GM19351 (cell line): Measurements from ENCODE around the gene ARMC7.
"Not testable (repeated sequence)": the region's sequence is repeated elsewhere in the genome, so short reads cannot be mapped to it uniquely, and the experiment has no call there.

Experiments used
- ATAC-seq: cut with Tn5 transposase; IDR thresholded peaks from one replicate; pipeline ENCODE4 v1.9.1; 2021; ENCODE audit warnings: mild to moderate bottlenecking, moderate library complexity; ENCODE audit not compliant: unreplicated experiment

The ARMC7 gene

DNA sequence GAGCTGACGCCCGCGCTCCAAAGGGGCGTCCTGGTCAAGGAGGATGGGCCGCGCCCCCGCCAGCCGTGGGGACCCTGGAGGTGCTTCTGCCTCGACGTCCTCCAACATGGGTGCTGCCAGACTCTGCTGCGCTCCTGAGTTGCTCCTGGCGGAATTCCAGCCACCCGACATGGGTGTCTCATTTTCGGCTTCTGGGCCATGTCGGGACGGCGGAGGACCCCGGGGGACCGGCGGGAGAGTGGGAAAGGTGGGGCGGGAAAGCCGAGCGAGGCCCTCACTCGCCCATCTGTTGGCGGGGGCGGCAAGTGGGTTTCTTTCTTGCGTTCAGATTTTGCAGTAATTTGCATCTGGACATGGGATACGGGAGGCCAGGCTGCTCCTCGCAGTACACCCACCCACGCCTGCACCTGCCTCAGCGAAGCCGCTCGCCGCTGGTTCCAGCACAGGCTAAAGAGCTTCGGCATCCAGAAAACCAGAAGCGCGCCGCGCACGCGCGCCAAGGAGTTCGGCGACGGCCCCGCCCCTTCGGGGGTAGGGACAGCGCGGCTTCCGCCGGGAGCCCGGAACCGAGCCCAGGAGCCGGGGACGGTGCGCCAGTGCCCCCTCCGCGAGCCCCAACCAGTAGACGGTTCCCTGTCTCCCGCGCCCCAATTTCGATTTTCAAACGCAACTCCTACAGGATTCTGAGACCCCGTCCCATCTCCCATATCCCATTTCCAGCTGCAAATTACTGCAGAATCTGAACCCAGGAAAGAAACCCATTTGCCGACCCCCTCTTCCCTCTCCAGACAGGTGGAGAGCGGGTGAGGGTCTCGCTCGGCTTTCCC, at the start of gene ARMC7:
ARMC7 (plus strand) TSS at position 563 of the 827 bp plus-strand sequence. CDS start 320 bp downstream, outside the sequence.
- ATAC-seq = peak; percentile 49

DNA sequence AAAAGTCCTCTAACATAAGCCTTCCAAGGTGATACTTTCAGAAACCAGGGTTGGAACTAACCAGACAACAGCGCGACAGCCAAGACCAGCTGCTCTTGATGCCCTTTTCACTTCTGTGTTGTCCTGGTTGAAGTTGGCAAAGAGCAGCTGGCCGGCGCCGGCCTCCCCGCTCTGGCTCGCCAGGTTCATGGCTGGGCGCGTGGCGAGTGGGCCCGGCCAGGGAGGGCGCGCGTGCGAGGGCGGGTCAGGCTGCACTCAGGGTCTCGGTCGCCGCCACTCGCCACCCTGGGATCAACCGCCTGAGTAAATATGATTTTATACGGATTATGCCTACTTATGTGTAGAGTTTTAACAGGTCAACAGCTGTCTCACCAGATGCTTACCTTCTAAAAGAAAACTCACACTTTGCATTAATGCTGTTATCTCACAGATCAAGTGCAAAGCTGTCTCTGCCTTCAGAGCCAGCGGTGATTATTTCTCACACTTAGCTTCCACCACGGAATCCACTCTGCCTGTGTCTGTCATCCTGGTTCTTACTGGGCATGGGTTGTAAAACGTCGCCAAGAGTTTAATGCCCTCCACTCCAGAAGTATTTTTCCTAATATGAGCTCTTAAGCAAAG, 49.2 kb upstream of the ARMC7 start:
- no peak for ATAC-seq

DNA sequence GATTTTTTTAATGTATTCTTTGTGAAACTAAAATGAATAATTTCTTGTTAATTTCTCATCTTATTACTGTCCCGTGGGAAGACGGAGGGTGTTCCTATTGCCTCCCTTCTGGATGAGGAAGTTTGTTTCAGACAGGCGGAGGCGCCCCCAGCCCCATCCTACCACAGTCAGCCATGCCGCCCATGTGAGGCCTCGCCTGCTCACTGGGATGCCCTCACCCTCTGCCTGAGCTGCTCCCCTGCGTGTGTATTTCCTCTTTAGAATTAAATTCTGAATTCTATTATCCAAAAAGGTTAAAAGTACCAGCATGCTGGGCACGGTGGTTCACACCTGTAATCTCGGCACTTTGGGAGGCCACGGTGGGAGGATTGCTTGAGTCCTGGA, 48.7 kb upstream of the ARMC7 start:
- no peak for ATAC-seq

DNA sequence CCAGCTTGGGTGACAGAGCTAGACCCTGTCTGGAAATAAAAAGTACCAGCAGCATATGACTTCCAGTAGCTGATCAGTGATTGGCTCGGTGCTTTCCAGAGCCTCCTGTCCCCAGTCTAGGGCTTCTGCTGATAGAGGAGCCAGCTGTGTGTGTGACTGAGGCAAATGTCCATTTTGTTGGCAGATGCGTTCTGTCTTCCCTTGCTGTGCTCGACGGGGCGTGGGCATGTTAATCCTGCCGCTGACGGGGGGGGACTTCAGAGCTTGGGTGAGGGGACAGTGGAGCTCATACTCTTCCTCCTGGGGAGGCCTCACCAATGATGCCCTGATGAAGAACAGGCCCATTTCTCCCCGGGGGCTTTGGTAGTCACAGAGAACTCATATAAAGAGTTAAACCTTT, 48.2 kb upstream of the ARMC7 start:
- ATAC-seq = no peak

- ATAC-seq = no peak
These were observed 46.6 kb upstream of the ARMC7 start for GRCh38 chr17:75063201-75063600.

DNA sequence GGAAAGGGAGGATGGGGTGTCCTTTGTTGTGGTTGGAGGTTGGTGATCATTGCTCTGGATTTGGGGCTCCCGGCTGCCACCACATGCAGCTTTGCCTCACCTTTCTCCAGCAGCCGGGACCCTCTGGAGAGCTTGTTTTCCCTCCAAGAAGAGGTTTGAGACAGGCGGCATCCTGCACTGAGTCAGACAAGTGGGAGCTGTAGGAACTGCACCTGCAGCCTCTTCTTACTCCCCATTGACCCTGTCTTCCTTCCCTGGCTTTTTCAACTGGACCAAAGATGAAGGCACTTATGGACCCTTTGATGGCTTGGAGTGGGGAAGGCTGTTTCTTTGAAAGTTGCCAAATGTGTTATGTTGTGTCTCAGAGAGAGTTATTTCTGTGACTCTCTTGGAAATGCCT, 46.1 kb upstream of the ARMC7 start:
- ATAC-seq = no peak

DNA sequence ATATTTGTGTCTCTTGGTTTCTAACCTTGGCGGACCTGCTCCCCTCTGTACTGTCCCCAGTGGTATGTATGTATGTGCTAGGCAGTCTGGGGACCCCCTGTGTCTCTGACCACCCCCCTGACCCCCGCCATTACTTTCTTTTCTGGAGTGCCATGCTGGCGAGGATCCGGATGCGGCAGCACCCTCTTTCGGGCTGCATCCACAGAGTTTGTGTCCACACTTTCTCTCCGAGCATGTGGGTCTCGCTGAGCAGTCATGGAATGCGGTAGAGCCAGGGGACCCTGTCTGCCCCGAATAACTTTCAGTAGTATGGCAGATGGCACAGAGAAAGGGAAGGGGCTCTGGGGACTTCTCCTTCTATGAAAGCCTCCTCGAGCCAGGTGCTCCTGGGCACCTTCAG, 45.7 kb upstream of the ARMC7 start:
- ATAC-seq = no peak

DNA sequence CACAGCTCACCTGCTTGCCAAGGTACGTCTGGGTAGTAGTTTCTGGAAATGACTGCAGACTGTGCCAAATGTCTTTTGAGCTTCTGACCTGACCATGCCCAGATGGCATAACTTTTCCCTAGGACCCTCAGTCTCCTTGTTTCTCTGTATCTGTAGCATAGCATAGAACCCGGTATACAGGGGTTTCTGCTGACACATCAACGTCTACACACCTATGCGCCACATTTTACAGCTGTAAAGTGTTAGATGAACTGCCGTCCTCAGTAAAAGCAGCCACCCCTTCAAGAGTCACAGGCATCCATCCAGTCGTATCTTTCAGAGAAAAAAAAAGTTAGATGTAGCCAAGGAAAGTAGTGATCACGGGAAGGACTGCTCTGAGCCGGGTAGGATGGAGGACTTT, 45.3 kb upstream of the ARMC7 start:
- ATAC-seq = no peak

- ATAC-seq = no peak
These were observed 44.8 kb upstream of the ARMC7 start for GRCh38 chr17:75064867-75065561.

DNA sequence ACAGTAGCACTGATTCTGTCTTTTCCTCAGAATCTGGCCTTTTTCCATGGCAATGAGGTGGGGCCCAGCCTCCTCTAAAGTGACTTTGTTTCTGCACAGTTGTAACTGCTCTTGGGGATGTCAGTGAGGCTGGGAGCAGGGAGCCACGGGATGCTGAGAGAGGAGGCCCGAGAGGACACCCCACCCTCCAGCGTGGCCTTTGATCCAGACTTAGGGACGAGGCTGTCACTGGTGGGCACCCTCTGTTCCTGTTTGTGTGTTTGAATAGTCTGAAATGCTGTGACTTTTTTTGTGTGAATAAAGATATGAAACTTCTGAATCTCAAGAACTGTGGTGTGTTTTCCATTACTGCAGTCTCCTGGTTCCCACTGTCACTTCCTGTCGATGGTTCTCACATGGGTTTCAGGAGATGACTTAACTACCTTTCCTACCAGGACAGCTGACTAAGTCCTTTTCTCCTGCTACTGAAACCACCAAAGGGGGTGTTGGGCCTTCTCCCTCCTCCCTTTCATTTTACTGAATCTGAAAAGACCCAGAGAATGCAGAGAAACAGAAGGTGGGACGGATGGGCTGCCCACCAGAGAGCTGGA, 44.1 kb upstream of the ARMC7 start:
- ATAC-seq = no peak

- ATAC-seq = no peak
These were observed 41.9 kb upstream of the ARMC7 start for GRCh38 chr17:75067856-75068255.

DNA sequence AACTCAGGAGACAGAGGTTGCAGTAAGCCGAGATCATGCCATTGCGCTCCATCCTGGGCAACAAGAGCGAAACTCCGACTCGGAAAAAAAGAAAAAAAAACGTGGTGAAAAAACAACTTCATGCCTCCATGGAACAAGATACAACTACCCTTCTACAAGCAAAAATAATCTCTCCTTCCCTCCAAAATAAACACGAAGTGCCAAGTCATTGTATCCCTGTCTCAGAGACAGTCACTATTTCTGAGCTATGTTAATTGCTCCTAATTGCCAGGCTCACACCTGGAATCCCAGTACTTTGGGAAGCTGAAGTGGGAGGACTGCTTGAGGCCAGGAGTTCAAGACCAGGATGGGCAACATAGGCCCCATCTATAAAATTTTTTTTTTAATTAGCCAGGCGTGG, 41.0 kb upstream of the ARMC7 start:
- ATAC-seq = no peak

- ATAC-seq = no peak
These were observed 40.0 kb upstream of the ARMC7 start for GRCh38 chr17:75069783-75070182.

DNA sequence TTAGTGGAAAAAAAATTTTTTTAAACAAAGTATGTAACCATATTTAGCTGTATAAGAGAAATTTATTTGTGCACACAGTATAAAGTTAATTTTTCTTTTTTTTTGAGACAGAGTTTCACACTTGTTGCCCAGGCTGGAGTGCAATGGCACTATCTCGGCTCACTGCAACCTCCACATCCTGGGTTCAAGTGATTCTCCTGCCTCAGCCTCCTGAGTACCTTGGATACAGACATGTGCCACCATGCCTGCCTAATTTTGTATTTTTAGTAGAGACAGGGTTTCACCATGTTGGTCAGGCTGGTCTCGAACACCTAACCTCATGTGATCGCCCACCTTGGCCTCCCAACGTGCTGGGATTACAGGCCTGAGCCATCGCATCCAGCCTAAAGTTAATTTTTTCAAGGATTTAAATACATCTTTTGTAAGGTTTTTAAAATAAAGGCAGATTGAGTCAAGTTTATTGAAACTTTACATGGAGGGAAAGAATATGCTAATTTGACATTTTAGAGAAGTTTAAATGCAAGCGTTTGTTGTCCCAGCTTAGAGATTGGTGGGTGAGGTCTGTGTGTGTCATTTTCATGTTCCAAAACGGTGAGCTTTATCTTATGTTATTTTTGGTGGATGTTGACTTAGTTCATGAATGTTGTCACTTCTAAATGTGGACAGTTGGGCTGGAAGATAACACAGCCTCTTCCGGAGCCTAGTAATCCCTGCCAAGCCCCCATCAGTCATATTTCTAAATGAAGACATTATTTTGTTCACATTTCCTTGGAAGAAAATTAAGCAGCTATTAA, 38.1 kb upstream of the ARMC7 start:
- not testable (repeated sequence) for ATAC-seq

GRCh38 chr17:75072909-75073308, 36.9 kb upstream of the ARMC7 start:
- not testable (repeated sequence) for ATAC-seq

DNA sequence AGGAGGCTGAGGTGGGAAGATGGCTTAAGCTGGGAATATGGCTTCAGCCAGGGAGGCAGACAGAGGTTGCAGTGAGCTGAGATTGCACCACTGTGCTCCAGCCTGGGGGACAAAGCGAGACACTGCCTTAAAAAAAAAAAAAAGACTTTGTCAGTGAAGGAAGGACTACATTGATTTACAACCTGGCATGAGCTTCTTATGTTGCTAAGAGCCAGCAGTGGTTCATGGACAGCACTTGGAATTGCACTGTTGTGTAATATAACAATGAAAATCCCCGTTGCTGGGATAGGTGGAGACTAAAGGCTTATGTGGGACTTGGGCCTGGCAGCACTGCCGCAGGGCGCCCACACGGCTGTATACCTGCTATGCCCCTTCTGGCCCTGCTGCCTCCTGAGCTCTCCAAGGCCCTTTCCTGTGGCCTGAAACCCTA, 36.1 kb upstream of the ARMC7 start:
- no peak for ATAC-seq

DNA sequence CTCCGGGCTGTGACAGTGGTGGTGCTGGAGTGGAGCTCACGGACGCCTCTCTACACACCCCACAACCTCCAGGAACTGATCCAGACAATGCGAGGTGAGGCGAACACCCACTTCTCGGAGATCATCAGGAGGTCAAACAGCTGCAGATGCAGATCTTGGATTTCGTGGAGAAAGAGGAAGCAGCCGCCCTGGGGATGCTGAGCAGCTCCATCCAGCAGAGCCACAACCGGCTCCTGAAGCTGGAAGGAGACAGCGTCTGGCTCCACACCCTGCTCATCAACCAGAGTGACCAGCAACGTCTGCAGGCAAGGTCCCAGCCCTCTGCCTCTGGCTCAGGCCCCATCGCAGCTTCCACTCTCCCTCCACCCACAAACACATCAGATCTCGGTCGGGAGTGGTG, 35.2 kb upstream of the ARMC7 start:
- ATAC-seq = no peak

DNA sequence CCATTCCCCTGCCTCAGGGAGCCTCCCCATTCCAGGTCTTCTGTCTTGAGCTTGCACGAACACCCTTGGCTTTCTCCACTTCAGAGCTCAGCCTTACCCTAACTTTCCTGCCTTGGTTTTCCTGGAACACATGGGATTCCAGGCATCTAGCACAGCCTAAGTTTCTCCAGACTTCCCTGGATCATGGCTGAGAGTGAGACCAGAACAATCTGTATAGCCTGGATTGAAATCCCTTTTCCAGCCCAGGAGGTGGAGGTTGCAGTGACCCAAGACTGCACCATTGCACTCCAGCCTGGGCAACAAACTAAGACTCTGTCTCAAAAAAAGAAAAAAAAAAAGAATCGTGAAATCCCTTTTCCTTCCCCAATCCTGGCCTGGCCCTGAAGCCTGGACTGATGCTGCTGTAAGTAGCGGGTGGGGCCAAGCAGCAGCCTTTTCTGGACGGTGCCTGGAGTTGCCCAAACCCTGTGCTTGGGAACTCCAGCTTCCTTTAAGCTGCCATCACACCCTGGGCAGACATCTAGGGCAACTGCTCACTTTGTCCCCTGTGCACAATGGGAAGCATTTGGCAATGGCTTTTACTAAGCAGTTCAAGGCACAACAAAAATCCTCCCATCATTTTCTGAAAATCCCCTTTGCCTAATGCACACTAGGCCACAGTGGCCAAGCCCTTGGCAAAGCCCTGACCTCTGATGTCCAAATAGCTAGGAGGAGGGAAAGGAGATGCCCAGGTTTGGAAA, 34.0 kb upstream of the ARMC7 start:
- ATAC-seq = no peak

- ATAC-seq = no peak
These were observed 32.7 kb upstream of the ARMC7 start for GRCh38 chr17:75077072-75077495.
